ENCODE data around the gene MAP1LC3B2.

The MAP1LC3B2 gene

DNA sequence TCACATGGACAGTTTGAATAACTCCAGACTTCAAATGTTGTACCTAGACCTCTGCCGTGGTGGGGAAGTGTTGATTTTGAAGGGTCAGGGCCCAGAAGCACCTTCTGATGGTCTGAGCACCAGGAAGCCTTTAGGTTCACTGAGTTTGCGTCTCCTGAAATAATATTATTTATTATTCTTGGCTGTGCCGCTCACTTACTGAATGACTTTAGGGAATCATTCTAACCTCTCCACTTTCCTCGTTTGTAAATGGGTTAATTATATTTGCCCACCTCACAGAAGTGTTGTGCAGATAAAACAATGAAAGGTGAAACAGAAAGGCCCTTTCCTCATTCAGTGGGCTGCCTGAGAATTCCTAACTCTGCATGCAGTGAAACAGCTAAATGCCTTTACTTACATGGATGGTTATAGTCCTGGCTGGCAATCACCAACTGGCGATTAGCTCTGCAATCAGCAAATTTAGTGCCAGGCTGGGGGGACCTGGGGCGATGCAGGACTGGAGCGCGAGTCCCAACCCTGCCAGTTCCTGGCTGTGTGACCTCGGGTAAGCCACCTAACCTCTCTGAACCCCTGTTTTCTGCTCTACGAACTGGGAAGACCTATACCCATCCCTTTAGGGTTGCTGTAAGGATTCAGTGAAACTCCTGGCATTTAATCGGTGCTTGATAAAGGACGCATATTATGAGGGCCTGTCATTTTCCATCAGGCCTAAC lies 57.5 kb downstream of the MAP1LC3B2 start:
- DNase-seq = no peak

DNA sequence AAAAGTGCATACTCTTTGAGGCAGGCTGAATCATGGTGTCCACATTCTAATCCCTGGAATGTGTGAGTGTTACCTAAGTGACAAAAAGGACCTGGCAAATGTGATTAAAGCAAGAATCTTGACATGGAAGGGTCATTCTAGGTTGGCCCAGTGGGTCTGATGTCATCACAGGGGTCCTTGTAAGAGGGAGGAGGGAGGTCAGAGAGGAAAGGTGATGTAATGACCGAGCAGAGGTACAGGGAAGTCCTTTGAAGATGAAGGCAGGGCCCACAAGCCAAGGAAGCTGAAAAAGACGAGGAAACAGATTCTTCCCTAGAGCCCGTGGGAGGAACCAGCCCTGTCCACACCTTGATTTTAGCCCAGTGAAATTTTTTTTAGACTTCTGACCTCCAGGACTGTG lies 60.1 kb downstream of the MAP1LC3B2 start:
- DNase-seq = no peak

GRCh38 chr12:116620124-116620491 lies 60.9 kb downstream of the MAP1LC3B2 start:
- no peak for DNase-seq

- no peak for DNase-seq
These were observed 61.5 kb downstream of the MAP1LC3B2 start for GRCh38 chr12:116620492-116621191.

DNA sequence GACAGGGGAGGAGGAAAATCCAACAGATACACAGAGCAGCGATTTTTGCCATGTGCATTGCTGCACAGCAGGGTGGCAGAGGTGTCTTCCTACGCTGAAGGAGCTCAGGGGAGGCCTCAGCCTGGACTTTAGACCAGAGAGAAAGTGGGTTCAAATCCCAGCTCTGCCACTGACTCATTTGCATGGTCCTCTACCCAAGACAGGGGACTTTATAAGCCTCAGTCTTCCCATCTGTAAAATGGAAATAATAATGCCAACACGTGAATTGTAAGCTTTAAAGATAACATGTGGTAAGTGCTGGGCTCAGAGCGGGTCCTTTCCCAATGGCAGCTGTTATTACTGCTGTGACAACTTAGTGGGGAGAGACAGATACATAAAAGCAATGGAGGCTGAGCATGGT lies 62.0 kb downstream of the MAP1LC3B2 start:
- DNase-seq = no peak

DNA sequence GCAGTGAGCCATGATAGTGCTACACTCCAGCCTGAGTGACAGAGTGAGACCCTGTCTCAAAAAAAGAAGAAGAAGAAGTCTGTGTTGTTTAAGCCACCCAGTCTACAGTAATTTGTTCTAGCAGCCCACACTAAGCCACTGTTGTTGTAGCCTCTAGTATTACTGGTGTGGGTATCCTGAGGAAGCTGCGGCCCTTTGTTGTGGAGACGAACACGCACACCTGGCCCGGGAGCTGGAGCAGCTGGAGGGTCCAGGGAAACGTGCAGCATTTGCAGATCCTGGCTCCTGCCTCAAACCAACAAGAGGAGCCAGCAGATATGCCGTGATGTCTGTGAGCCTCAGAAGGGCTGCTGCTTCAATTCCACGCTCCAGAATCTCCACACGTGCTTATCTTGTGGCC lies 65.3 kb downstream of the MAP1LC3B2 start:
- DNase-seq = no peak

GRCh38 chr12:116626153-116626552 lies 67.0 kb downstream of the MAP1LC3B2 start:
- no peak for DNase-seq

Data from stimulated activated CD4-positive, alpha-beta T cell treated with anti-CD3 and anti-CD28 coated beads, Interleukin-15, amount 100 ng/mL, for 24 hours (primary cell).